Mesendoderm (in vitro differentiated cells): ENCODE data around the gene GATAD2A.

Experiments
- DNase-seq: peaks from one replicate; pipeline ENCODE4 v3.0.0; 2013
- H2AK5ac ChIP-seq: 2 replicates; pipeline ENCODE4 v1.6.1; 2013; ENCODE audit warnings: low read length, inconsistent platforms
- H2BK120ac ChIP-seq: 2 replicates; pipeline ENCODE4 v1.6.1; 2013; ENCODE audit warnings: low read depth, mild to moderate bottlenecking, low read length, moderate library complexity, mixed read lengths
- H2BK15ac ChIP-seq: replicated peaks from 2 replicates; pipeline ENCODE4 v1.6.1; 2013; ENCODE audit warnings: low read depth, mild to moderate bottlenecking, moderate library complexity
- H2BK5ac ChIP-seq: 2 replicates; pipeline ENCODE4 v1.6.1; 2013; ENCODE audit warnings: low read length, inconsistent platforms
- H3K18ac ChIP-seq: 2 replicates; pipeline ENCODE4 v1.6.1; 2013; ENCODE audit warnings: mild to moderate bottlenecking, low read length, mixed read lengths
- H3K23ac ChIP-seq: one replicate; pipeline ENCODE4 v1.6.1; 2013; ENCODE audit warnings: low read length
- H3K27ac ChIP-seq: 2 replicates; pipeline ENCODE4 v1.5.1; 2013; ENCODE audit warnings: low read depth, mild to moderate bottlenecking, inconsistent platforms, low read length, moderate library complexity
- H3K27me3 ChIP-seq: 2 replicates; pipeline ENCODE4 v1.6.1; 2013; ENCODE audit warnings: low read length, control low read depth, mild to moderate bottlenecking, inconsistent platforms; ENCODE audit not compliant: insufficient read depth, poor library complexity
- H3K36me3 ChIP-seq: 2 replicates; pipeline ENCODE4 v1.6.1; 2013; ENCODE audit warnings: low read length, inconsistent platforms; ENCODE audit not compliant: control insufficient read depth, insufficient read depth
- H3K4ac ChIP-seq: one replicate; pipeline ENCODE4 v1.6.1; 2013; ENCODE audit warnings: low read depth, mild to moderate bottlenecking, low read length, moderate library complexity
- H3K4me1 ChIP-seq: 2 replicates; pipeline ENCODE4 v1.6.1; 2013; ENCODE audit warnings: low read depth, low read length, inconsistent platforms; ENCODE audit not compliant: control insufficient read depth
- H3K4me2 ChIP-seq: 2 replicates; pipeline ENCODE4 v1.6.1; 2013; ENCODE audit warnings: low read length
- H3K4me3 ChIP-seq: 2 replicates; pipeline ENCODE4 v1.5.1; 2013; ENCODE audit warnings: mild to moderate bottlenecking, low read length
- H3K56ac ChIP-seq: one replicate; pipeline ENCODE4 v1.6.1; 2013; ENCODE audit warnings: low read length
- H3K79me1 ChIP-seq: 2 replicates; pipeline ENCODE4 v1.6.1; 2013; ENCODE audit warnings: low read length, inconsistent platforms
- H3K79me2 ChIP-seq: 2 replicates; pipeline ENCODE4 v1.6.1; 2013; ENCODE audit warnings: mild to moderate bottlenecking, low read length; ENCODE audit not compliant: control insufficient read depth, insufficient read depth
- H3K9ac ChIP-seq: 2 replicates; pipeline ENCODE4 v1.6.1; 2013; ENCODE audit warnings: low read length, inconsistent platforms
- H4K5ac ChIP-seq: one replicate; pipeline ENCODE4 v1.6.1; 2013; ENCODE audit warnings: low read length
- H4K8ac ChIP-seq: one replicate; pipeline ENCODE4 v1.6.1; 2013; ENCODE audit warnings: low read depth, mild to moderate bottlenecking, control low read depth, low read length, moderate library complexity
- WGBS: extraction: QIAGEN DNeasy Blood & Tissue Kit; methylation state at CpG from one replicate; pipeline ENCODE4 v1.1.7; 2013; ENCODE audit warnings: low lambda C conversion rate, missing lambda C conversion rate; ENCODE audit not compliant: insufficient coverage; ENCODE audit errors: extremely low coverage; 5-methylcytosine and 5-hydroxymethylcytosine counted together

Gene GATAD2A

GRCh38 chr19:19523177-19523576 lies 117.7 kb downstream of the GATAD2A start:
- H3K23ac ChIP-seq = no peak overlapping the region
- H2BK15ac ChIP-seq = no peak overlapping the region
- no peak overlapping the region for H3K4me3 ChIP-seq
- H2BK120ac ChIP-seq = no peak overlapping the region
- H4K8ac ChIP-seq = no peak overlapping the region
- peaks cover 6% of the 10 kb centered on the region for H3K36me3 ChIP-seq
- H3K18ac ChIP-seq = no peak overlapping the region
- H3K4me1 ChIP-seq = no peaks in the 10 kb centered on the region
- H3K27ac ChIP-seq = no peak overlapping the region
- H3K79me2 ChIP-seq = peaks cover 19% of the 10 kb centered on the region
- WGBS = no CpG with 5 or more reads among the region's 3 CpGs
- H3K9ac ChIP-seq = no peak overlapping the region
- no peak overlapping the region for H3K4ac ChIP-seq
- no peaks in the 10 kb centered on the region for H3K27me3 ChIP-seq
- H3K56ac ChIP-seq = no peak overlapping the region
- H2BK5ac ChIP-seq = no peak overlapping the region
- no peak overlapping the region for H3K4me2 ChIP-seq
- H3K79me1 ChIP-seq = peaks cover 21% of the 10 kb centered on the region
- no peak for DNase-seq
- H2AK5ac ChIP-seq = no peak overlapping the region
- H4K5ac ChIP-seq = no peak overlapping the region

DNA sequence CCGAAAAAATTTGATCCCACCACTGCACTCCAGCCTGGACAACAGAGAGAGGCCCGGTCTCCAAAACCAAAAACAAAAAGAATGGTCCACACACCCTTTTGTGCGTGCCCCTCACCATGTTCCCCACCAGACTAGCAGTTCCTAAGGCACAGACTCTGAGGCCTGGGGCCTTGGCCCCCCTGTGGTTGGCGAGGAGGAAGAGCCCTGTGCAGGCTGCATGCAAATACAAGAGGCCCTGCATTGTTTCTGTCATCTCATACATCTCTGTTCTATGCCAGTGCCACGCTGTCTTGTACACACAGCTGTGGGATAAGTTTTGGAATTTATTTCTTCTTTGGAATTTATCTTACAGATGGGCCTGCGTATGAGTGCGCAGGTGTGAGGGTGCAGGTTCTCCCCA lies 118.6 kb downstream of the GATAD2A start:
- H3K79me2 ChIP-seq = peaks cover 18% of the 10 kb centered on the region
- peaks cover 21% of the 10 kb centered on the region for H3K79me1 ChIP-seq
- H3K4me1 ChIP-seq = no peaks in the 10 kb centered on the region
- H2BK120ac ChIP-seq = no peak overlapping the region
- H3K27ac ChIP-seq = no peak overlapping the region
- H2BK15ac ChIP-seq = no peak overlapping the region
- H3K4ac ChIP-seq = no peak overlapping the region
- no CpG with 5 or more reads among the region's 7 CpGs for WGBS
- no peaks in the 10 kb centered on the region for H3K27me3 ChIP-seq
- no peak overlapping the region for H3K56ac ChIP-seq
- no peak overlapping the region for H3K18ac ChIP-seq
- H3K23ac ChIP-seq = no peak overlapping the region
- H2AK5ac ChIP-seq = no peak overlapping the region
- H4K8ac ChIP-seq = no peak overlapping the region
- H4K5ac ChIP-seq = no peak overlapping the region
- H3K36me3 ChIP-seq = peaks cover 6% of the 10 kb centered on the region
- H3K9ac ChIP-seq = no peak overlapping the region
- H2BK5ac ChIP-seq = no peak overlapping the region
- H3K4me3 ChIP-seq = no peak overlapping the region
- no peak for DNase-seq
- no peak overlapping the region for H3K4me2 ChIP-seq

- H3K4me1 ChIP-seq = no peaks in the 10 kb centered on the region
- no peak overlapping the region for H3K4me3 ChIP-seq
- no peak overlapping the region for H2BK15ac ChIP-seq
- no peak overlapping the region for H3K23ac ChIP-seq
- peaks cover 4% of the 10 kb centered on the region for H3K36me3 ChIP-seq
- H3K18ac ChIP-seq = no peak overlapping the region
- no peak overlapping the region for H3K27ac ChIP-seq
- no peak overlapping the region for H4K5ac ChIP-seq
- peaks cover 11% of the 10 kb centered on the region for H3K79me2 ChIP-seq
- no peak overlapping the region for H4K8ac ChIP-seq
- no peak overlapping the region for H3K9ac ChIP-seq
- H2BK5ac ChIP-seq = no peak overlapping the region
- no peak overlapping the region for H3K4ac ChIP-seq
- H3K27me3 ChIP-seq = no peaks in the 10 kb centered on the region
- no peak overlapping the region for H3K4me2 ChIP-seq
- H3K56ac ChIP-seq = no peak overlapping the region
- no peak for DNase-seq
- H3K79me1 ChIP-seq = peaks cover 10% of the 10 kb centered on the region
- no peak overlapping the region for H2AK5ac ChIP-seq
- no peak overlapping the region for H2BK120ac ChIP-seq
- WGBS = no CpG with 5 or more reads among the region's 23 CpGs
Measured at GRCh38 chr19:19525611-19526380, 120.3 kb downstream of the GATAD2A start.

DNA sequence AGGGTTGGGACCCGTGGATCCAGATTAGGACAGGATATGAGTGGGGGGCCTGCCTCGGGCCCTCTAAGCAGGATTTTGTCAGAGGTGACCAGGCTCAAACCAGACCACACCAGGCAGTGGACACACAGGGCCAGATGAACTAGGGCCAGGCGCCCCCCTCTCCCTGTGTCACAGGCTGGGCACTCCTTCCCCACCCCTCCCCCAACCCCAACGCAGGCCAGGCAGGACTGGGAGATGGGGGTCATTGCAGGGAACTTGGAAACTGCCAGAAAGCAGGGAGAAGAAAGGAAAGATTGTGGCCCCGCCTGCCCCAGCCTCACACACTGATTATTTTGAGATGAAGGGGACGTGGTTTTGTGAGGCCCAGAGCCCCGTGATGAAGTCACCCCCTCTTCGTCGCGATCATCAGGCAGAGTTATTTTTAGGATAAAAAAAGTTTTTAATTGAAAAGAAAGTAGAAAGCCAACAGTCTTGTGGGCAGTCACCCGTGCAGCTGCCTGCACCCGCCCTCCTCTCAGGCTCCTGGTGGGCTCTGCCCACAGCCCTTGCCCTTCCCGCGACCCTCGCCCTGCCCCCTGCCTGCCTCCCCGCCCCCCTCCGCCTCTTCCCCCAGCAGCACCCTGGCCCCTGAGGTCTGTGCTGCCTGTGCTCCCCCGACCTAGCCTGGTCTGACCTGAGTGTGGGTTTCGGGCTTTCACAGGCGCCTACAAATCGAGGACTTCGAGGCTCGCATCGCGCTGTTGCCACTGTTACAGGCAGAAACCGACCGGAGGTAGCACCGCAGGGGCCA lies 121.3 kb downstream of the GATAD2A start:
- DNase-seq = no peak
- no peaks in the 10 kb centered on the region for H3K4me1 ChIP-seq
- H3K27ac ChIP-seq = no peak overlapping the region
- H3K9ac ChIP-seq = no peak overlapping the region
- H3K4me3 ChIP-seq = no peak overlapping the region
- no peak overlapping the region for H2BK120ac ChIP-seq
- H3K79me1 ChIP-seq = peaks cover 7% of the 10 kb centered on the region
- no peak overlapping the region for H2BK15ac ChIP-seq
- WGBS = no CpG with 5 or more reads among the region's 28 CpGs
- no peaks in the 10 kb centered on the region for H3K27me3 ChIP-seq
- no peak overlapping the region for H3K56ac ChIP-seq
- no peak overlapping the region for H4K8ac ChIP-seq
- no peak overlapping the region for H3K4ac ChIP-seq
- H3K4me2 ChIP-seq = no peak overlapping the region
- no peak overlapping the region for H3K23ac ChIP-seq
- H3K18ac ChIP-seq = no peak overlapping the region
- no peak overlapping the region for H4K5ac ChIP-seq
- H3K79me2 ChIP-seq = peaks cover 7% of the 10 kb centered on the region
- H2BK5ac ChIP-seq = no peak overlapping the region
- no peak overlapping the region for H2AK5ac ChIP-seq
- peaks cover 4% of the 10 kb centered on the region for H3K36me3 ChIP-seq

GRCh38 chr19:19527371-19527656 lies 121.8 kb downstream of the GATAD2A start:
- WGBS = no CpG with 5 or more reads among the region's 9 CpGs
- Histone ChIP-seq H3K79me1 (peaks cover 7% of the 10 kb centered on the region), H3K36me3 (peaks cover 4% of the 10 kb centered on the region)

More at GRCh38 chr19:19527371-19527656, 121.8 kb downstream of the GATAD2A start:
- Histone ChIP-seq H3K9ac (no peak overlapping the region), H3K79me2 (peaks cover 7% of the 10 kb centered on the region), H3K27ac (no peak overlapping the region), H2BK120ac (no peak overlapping the region), H3K56ac (no peak overlapping the region), H4K8ac (no peak overlapping the region), H3K4me2 (no peak overlapping the region), H3K23ac (no peak overlapping the region), H3K27me3 (no peaks in the 10 kb centered on the region), H2BK5ac (no peak overlapping the region), H4K5ac (no peak overlapping the region), H2AK5ac (no peak overlapping the region), H3K4me1 (no peaks in the 10 kb centered on the region), H3K4me3 (no peak overlapping the region), H3K18ac (no peak overlapping the region), H2BK15ac (no peak overlapping the region), H3K4ac (no peak overlapping the region)
- DNase-seq = no peak
